ENCODE data around the gene THSD1.
"Not testable (repeated sequence)": the region's sequence is repeated elsewhere in the genome, so short reads cannot be mapped to it uniquely, and the experiment has no call there.

The THSD1 gene

DNA sequence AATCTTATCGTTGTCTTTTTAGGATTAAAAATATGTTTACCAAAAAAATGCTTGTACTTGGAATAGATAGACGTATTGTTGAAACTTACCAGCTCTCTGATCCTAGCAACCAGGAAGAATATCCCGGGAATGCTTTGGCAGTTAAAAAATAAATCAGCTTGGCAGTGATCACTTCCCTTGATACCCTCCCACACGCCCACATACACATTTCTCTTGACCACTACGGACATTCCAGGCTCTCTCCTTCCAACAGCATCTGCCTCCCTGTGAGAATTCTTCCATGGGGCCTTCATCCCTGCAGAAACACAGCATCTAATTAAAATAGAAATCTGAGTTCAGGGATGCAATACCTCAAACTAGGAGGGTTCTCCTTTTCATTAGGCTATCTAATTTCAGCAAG lies 57.9 kb downstream of the THSD1 start:
- Histone ChIP-seq H3K4me1 (ENCODE audit: insufficient read depth, poor library complexity, severe bottlenecking) (peaks cover 33% of the 10 kb centered on the region), H3K27ac (ENCODE audit: poor library complexity, severe bottlenecking) (peak overlapping the region; percentile 62), H3K36me3 (ENCODE audit: low read depth) (no peaks in the 10 kb centered on the region), H3K9me3 (ENCODE audit: severe bottlenecking) (no peaks in the 10 kb centered on the region), H3K4me3 (ENCODE audit: severe bottlenecking) (no peak overlapping the region), H3K27me3 (ENCODE audit: insufficient read depth, poor library complexity, severe bottlenecking) (no peaks in the 10 kb centered on the region)
- peak; percentile 47; the same call in 2 of the 3 replicates for ATAC-seq (ENCODE audit: low read depth)
- no peak for DNase-seq (ENCODE audit: low spot score)
- TF ChIP-seq, protein P1, sequence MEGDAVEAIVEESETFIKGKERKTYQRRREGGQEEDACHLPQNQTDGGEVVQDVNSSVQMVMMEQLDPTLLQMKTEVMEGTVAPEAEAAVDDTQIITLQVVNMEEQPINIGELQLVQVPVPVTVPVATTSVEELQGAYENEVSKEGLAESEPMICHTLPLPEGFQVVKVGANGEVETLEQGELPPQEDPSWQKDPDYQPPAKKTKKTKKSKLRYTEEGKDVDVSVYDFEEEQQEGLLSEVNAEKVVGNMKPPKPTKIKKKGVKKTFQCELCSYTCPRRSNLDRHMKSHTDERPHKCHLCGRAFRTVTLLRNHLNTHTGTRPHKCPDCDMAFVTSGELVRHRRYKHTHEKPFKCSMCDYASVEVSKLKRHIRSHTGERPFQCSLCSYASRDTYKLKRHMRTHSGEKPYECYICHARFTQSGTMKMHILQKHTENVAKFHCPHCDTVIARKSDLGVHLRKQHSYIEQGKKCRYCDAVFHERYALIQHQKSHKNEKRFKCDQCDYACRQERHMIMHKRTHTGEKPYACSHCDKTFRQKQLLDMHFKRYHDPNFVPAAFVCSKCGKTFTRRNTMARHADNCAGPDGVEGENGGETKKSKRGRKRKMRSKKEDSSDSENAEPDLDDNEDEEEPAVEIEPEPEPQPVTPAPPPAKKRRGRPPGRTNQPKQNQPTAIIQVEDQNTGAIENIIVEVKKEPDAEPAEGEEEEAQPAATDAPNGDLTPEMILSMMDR (IDR thresholded peaks at IDR 0.05; ENCODE audit: poor library complexity, severe bottlenecking), result no peak

DNA sequence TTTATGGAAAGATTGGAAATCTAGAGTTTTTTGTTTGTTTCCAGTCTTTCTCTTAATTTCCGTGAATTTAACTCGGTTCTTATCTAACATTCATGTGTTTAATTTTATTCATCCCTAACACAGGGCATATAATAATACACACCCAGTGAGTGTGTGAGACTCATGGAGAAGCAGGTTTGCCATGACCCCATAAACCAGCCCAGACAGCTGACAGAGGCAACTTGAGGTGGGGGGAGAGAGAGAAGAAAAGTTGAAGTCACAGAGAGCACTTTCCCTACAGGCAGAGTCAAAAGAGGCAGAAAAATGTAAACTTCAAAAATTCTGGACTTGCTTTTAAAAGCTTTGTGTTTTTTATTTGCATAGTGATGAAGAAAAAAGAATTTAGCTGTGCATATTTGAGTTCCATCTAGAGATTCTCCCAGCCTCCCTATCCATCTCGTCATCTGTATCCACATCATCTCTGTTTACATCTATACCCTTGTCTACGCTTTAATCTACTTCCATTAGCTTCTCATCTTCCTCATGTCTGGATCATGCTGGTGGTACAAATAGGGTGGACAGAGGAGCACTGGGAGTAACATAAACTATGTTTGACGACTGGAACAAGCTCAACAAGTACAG lies 60.2 kb downstream of the THSD1 start:
- Histone ChIP-seq H3K27me3 (ENCODE audit: insufficient read depth, poor library complexity, severe bottlenecking) (no peaks in the 10 kb centered on the region), H3K4me3 (ENCODE audit: severe bottlenecking) (no peak overlapping the region), H3K27ac (ENCODE audit: poor library complexity, severe bottlenecking) (peak overlapping the region; percentile 84), H3K36me3 (ENCODE audit: low read depth) (no peaks in the 10 kb centered on the region), H3K9me3 (ENCODE audit: severe bottlenecking) (no peaks in the 10 kb centered on the region), H3K4me1 (ENCODE audit: insufficient read depth, poor library complexity, severe bottlenecking) (peaks cover 30% of the 10 kb centered on the region)
- TF ChIP-seq, protein P1 (IDR thresholded peaks at IDR 0.05; ENCODE audit: poor library complexity, severe bottlenecking), result no peak
- no peak for ATAC-seq (ENCODE audit: low read depth)
- DNase-seq (ENCODE audit: low spot score), result no peak

DNA sequence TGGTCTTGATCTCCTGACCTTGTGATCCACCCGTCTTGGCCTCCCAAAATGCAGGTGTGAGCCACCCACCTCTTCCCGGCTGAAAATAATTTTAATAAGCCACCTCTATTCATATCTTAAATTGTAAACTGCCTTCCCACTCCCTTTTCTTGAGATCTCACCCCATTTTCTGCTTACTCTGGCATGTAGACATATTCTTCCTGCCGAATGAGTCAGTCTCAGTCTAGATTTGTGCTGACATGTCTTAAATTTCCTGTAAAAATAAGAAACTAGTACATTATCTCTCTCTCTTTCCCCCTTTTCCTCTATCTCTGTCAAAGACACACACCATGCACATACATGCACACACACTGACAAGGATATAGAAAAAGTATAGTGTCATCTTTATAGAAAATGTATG lies 60.9 kb downstream of the THSD1 start:
- DNase-seq (ENCODE audit: low spot score) (no peak), ATAC-seq (ENCODE audit: low read depth) (peak; percentile 53; the same call in 2 of the 3 replicates)
- Histone ChIP-seq H3K27me3 (ENCODE audit: insufficient read depth, poor library complexity, severe bottlenecking) (no peaks in the 10 kb centered on the region), H3K9me3 (ENCODE audit: severe bottlenecking) (no peaks in the 10 kb centered on the region), H3K27ac (ENCODE audit: poor library complexity, severe bottlenecking) (peak overlapping the region; percentile 84), H3K36me3 (ENCODE audit: low read depth) (no peaks in the 10 kb centered on the region), H3K4me3 (ENCODE audit: severe bottlenecking) (no peak overlapping the region), H3K4me1 (ENCODE audit: insufficient read depth, poor library complexity, severe bottlenecking) (peaks cover 30% of the 10 kb centered on the region)
- TF ChIP-seq, protein P1 (IDR thresholded peaks at IDR 0.05; ENCODE audit: poor library complexity, severe bottlenecking), result no peak

DNA sequence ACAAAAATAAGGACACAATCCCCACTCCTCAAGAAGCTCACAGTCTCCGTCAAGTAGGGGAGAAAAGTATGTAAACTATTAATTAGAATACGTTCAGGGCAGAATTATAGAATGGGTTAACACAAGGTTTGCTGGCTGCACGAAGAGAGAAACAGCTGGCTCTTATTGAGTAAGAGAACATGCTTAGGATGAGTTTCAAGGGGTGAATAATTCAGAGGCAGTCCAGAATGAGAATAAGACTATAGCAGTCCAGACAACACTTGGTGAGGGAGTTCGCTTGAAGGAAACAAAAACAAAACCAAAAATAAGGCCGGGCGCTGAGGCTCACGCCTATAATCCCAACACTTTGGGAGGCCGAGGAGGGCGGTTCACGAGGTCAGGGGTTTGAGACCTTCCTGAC lies 61.9 kb downstream of the THSD1 start:
- Histone ChIP-seq H3K36me3 (ENCODE audit: low read depth) (no peaks in the 10 kb centered on the region), H3K27ac (ENCODE audit: poor library complexity, severe bottlenecking) (peak overlapping the region; percentile 84), H3K4me3 (ENCODE audit: severe bottlenecking) (no peak overlapping the region), H3K9me3 (ENCODE audit: severe bottlenecking) (no peaks in the 10 kb centered on the region), H3K27me3 (ENCODE audit: insufficient read depth, poor library complexity, severe bottlenecking) (no peaks in the 10 kb centered on the region), H3K4me1 (ENCODE audit: insufficient read depth, poor library complexity, severe bottlenecking) (peaks cover 26% of the 10 kb centered on the region)
- ATAC-seq (ENCODE audit: low read depth) (no peak), DNase-seq (ENCODE audit: low spot score) (no peak)
- TF ChIP-seq, protein P1 (IDR thresholded peaks at IDR 0.05; ENCODE audit: poor library complexity, severe bottlenecking), result no peak

DNA sequence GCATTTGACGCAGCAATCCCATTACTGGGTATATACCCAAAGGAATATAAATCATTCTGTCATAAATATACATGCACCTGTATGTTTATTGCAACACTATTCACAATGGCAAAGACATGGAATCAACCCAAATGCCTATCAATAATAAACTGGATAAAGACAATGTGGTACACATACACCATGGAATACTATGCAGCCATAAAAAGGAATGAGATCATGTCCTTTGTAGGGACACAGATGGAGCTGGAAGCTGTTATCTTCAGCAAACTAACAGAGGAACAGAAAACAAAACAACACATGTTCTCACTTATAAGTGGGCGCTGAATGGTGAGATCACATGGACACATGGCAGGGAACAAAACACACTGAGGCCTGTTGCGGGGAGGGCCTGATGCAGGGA lies 63.8 kb downstream of the THSD1 start:
- not testable (repeated sequence) for H3K36me3 ChIP-seq (ENCODE audit: low read depth); ATAC-seq (ENCODE audit: low read depth); H3K4me3 ChIP-seq (ENCODE audit: severe bottlenecking)

DNA sequence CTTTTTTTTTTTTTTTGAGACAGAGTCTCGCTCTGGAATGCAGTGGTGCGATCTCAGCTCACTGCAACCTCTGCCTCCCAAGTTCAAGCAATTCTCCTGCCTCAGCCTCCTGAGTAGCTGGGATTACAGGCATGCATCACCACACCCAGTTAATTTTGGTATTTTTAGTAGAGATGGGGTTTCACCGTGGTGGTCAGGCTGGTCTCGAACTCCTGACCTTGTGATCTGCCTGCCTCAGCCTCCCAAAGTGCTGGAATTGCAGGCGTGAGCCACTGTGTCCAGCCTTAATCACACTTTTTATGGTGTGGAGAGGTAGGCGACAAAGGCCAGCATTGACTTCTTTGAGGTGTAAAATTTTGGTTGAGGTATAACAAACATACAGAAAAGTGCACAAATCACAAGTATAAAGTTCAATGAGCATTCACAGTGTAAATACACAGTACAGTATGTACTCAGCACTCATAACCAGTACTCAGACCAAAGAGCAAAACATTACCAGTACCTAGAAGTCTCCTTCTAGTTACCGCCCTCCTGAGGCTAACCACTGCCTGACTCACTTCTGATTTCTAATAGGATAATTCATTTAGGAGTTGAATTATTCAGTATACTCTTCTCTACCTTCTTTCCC lies 68.0 kb downstream of the THSD1 start:
- DNase-seq (ENCODE audit: low spot score); H3K36me3 ChIP-seq (ENCODE audit: low read depth); H3K27me3 ChIP-seq (ENCODE audit: insufficient read depth, poor library complexity, severe bottlenecking); H3K4me3 ChIP-seq (ENCODE audit: severe bottlenecking); H3K4me1 ChIP-seq (ENCODE audit: insufficient read depth, poor library complexity, severe bottlenecking); H3K9me3 ChIP-seq (ENCODE audit: severe bottlenecking); H3K27ac ChIP-seq (ENCODE audit: poor library complexity, severe bottlenecking); ATAC-seq (ENCODE audit: low read depth): not testable (repeated sequence)

More for the DNA sequence above, 63.8 kb downstream of the THSD1 start:
- H3K27me3 ChIP-seq (ENCODE audit: insufficient read depth, poor library complexity, severe bottlenecking); H3K9me3 ChIP-seq (ENCODE audit: severe bottlenecking); H3K27ac ChIP-seq (ENCODE audit: poor library complexity, severe bottlenecking); DNase-seq (ENCODE audit: low spot score): not testable (repeated sequence)
- H3K4me1 ChIP-seq (ENCODE audit: insufficient read depth, poor library complexity, severe bottlenecking), result peaks cover 11% of the 10 kb centered on the region

DNA sequence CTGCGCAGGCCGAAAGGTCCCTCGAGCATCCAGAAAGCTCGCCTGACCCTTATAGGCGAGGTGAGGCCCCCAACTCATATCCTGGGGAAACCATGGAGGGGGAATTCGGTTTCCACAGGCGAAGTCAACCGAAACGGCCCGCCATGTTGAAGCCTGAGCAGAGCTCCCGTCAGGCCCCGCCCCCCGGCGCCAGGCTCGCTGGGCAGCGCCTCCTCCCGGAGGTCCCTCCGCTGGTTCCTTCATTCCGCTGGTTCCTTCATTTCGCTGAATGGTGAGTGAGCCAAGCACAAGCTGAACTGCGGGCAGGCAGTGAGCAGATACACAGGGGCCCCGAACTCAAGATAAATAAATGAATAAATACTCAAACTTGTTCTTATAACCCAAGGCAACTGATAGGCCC lies 71.9 kb downstream of the THSD1 start:
- ATAC-seq (ENCODE audit: low read depth); H3K4me1 ChIP-seq (ENCODE audit: insufficient read depth, poor library complexity, severe bottlenecking); H3K9me3 ChIP-seq (ENCODE audit: severe bottlenecking); H3K27ac ChIP-seq (ENCODE audit: poor library complexity, severe bottlenecking); H3K4me3 ChIP-seq (ENCODE audit: severe bottlenecking); H3K36me3 ChIP-seq (ENCODE audit: low read depth); H3K27me3 ChIP-seq (ENCODE audit: insufficient read depth, poor library complexity, severe bottlenecking); DNase-seq (ENCODE audit: low spot score): not testable (repeated sequence)

DNA sequence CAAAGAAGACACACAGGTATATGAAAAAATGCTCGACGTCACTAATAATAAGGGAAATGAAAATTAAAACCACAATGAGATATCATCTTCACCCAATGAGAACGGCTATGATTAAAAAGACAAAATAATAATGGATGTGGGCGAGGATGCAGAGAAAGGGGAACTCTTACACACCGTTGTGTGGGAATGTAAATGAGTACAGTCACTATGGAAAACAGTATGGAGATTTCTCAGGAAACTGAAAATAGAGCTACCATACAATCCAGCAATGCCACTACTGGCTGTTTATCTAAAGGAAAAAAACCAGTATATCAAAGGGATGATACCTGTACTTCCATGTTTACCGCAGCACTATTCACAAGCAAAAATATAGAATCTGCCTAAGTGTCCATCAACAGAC lies 74.1 kb downstream of the THSD1 start:
- not testable (repeated sequence) for H3K4me1 ChIP-seq (ENCODE audit: insufficient read depth, poor library complexity, severe bottlenecking); H3K27me3 ChIP-seq (ENCODE audit: insufficient read depth, poor library complexity, severe bottlenecking); H3K4me3 ChIP-seq (ENCODE audit: severe bottlenecking); ATAC-seq (ENCODE audit: low read depth); H3K27ac ChIP-seq (ENCODE audit: poor library complexity, severe bottlenecking); DNase-seq (ENCODE audit: low spot score); H3K36me3 ChIP-seq (ENCODE audit: low read depth); H3K9me3 ChIP-seq (ENCODE audit: severe bottlenecking)
